Activated CD4-positive, alpha-beta T cell treated with anti-CD3 and anti-CD28 coated beads, Interleukin-10, Interleukin-2, amounts not matched to agents 100 ng/mL and 50 ng/mL, durations not matched to agents 16 hours and 8 hours (primary cell): ENCODE results near the gene TIMP2.
"Not testable (repeated sequence)": the region's sequence is repeated elsewhere in the genome, so short reads cannot be mapped to it uniquely, and the experiment has no call there.

ENCODE experiments used
- DNase-seq: peaks from one replicate; pipeline ENCODE4 v3.0.0-alpha.2; 2020

Gene TIMP2

GRCh38 chr17:78925662-78926555 lies 722 bp upstream of the TIMP2 start:
- no peak for DNase-seq

- no peak for DNase-seq
Observed at GRCh38 chr17:78924481-78925151, 571 bp downstream of the TIMP2 start.

GRCh38 chr17:78923660-78924453 lies 1.3 kb downstream of the TIMP2 start:
- peak; percentile 45 for DNase-seq

GRCh38 chr17:78922816-78923498 lies 2.2 kb downstream of the TIMP2 start:
- no peak for DNase-seq

GRCh38 chr17:78921437-78921971 lies 3.7 kb downstream of the TIMP2 start:
- no peak for DNase-seq

- no peak for DNase-seq
Observed at GRCh38 chr17:78920528-78920927, 4.7 kb downstream of the TIMP2 start.

GRCh38 chr17:78919861-78920450 lies 5.2 kb downstream of the TIMP2 start:
- no peak for DNase-seq

GRCh38 chr17:78918979-78919378 lies 6.2 kb downstream of the TIMP2 start:
- no peak for DNase-seq

GRCh38 chr17:78917451-78918275 lies 7.5 kb downstream of the TIMP2 start:
- DNase-seq = no peak

GRCh38 chr17:78915872-78916632 lies 9.1 kb downstream of the TIMP2 start:
- DNase-seq = no peak

GRCh38 chr17:78913115-78913514 lies 12.1 kb downstream of the TIMP2 start:
- DNase-seq = no peak

GRCh38 chr17:78912082-78912481 lies 13.1 kb downstream of the TIMP2 start:
- DNase-seq = no peak

- DNase-seq = not testable (repeated sequence)
Observed at GRCh38 chr17:78911543-78911942, 13.6 kb downstream of the TIMP2 start.

- DNase-seq = no peak
Observed at GRCh38 chr17:78910497-78911284, 14.5 kb downstream of the TIMP2 start.

- DNase-seq = no peak
Observed at GRCh38 chr17:78908426-78908825, 16.8 kb downstream of the TIMP2 start.

GRCh38 chr17:78905541-78905940 lies 19.6 kb downstream of the TIMP2 start:
- no peak for DNase-seq

GRCh38 chr17:78905116-78905515 lies 20.1 kb downstream of the TIMP2 start:
- DNase-seq = no peak

GRCh38 chr17:78904371-78904770 lies 20.8 kb downstream of the TIMP2 start:
- no peak for DNase-seq

- DNase-seq = peak; percentile 37
Observed at GRCh38 chr17:78903101-78903779, 21.9 kb downstream of the TIMP2 start, which contains the start of gene CEP295NL. Gene CEP295NL, minus strand, starts transcription at chr17:78903201. Its CDS starts 1,373 bp downstream, at chr17:78901828.
